Body of pancreas (tissue), 4 donors: ENCODE measurements around the gene QARS1. TPM values are rescaled to one million over a fixed set of nuclear protein-coding genes. Genes with fewer than 3 reads are reported as not detected.

ENCODE experiments used
- ATAC-seq: fragments of 150-250 bp; one replicate; pipeline ENCODE4 v1.9.1; 2016
- DNase-seq, 4 donors: peaks; one replicate each; pipeline ENCODE4 v3.0.0-alpha.2; 2019
- H3K27ac ChIP-seq, 4 donors: fragments of 200-600 bp; sonication (generic); 1 replicate in 3 of 4; 2 replicates in 1 of 4; pipeline versions ENCODE4 v1.5.1 to v1.6.1; 2016 to 2019; ENCODE audit warnings: mild to moderate bottlenecking in 1 of 4, mixed read lengths in 1 of 4, moderate library complexity in 1 of 4
- H3K27me3 ChIP-seq, 2 donors: fragments of 200-600 bp; sonication (generic); one replicate each; pipeline ENCODE4 v1.6.0; 2016; ENCODE audit warnings: mild to moderate bottlenecking in 1 of 2
- H3K36me3 ChIP-seq, 2 donors: fragments of 200-600 bp; sonication (generic); replicated peaks in 1 of 2; 2 replicates each; pipeline ENCODE4 v1.5.1; 2016; ENCODE audit warnings: low read depth in 2 of 2; ENCODE audit not compliant: insufficient read depth in 1 of 2
- H3K4me1 ChIP-seq: fragments of 200-600 bp; sonication (generic); one replicate; pipeline ENCODE4 v1.6.0; 2016
- H3K4me3 ChIP-seq, 2 donors: fragments of 200-600 bp; sonication (generic); 1 replicate in 1 of 2; 2 replicates in 1 of 2; pipeline ENCODE4 v1.5.1; 2016 to 2019
- H3K9me3 ChIP-seq, 3 donors: fragments of 200-600 bp; sonication (generic); 1 replicate in 2 of 3; 2 replicates in 1 of 3; pipeline ENCODE4 v1.5.1; 2016
- CTCF ChIP-seq, 7 experiments: fragments of 450-650 bp in 4 of 7; fragments of 200-600 bp in 3 of 7; sonication (generic) in 3 of 7; IDR thresholded peaks; one replicate each; pipeline ENCODE4 v1.5.1; 2016 to 2019; ENCODE audit warnings: antibody characterized with exemption in 7 of 7
- POLR2A ChIP-seq, 3 donors: fragments of 450-650 bp; IDR thresholded peaks; one replicate each; pipeline ENCODE4 v1.6.1; 2016; ENCODE audit warnings: antibody characterized with exemption in 3 of 3, mild to moderate bottlenecking in 2 of 3
- WGBS, 2 donors: methylation state at CpG; one replicate each; pipeline ENCODE4 v1.1.5; 2017; 5-methylcytosine and 5-hydroxymethylcytosine counted together
- intact Hi-C: fragments of 100-400 bp; cut with DNase I; formaldehyde crosslinking; loops from one replicate; pipeline ENCODE4 v1.15.1; 2023
- total RNA-seq, 2 donors: library from RNA; depleted of rRNA; stranded (reverse); fragments of >200 nt; gene quantifications; one replicate each; pipeline ENCODE4 v1.1.0, GENCODE V29; 2016

The QARS1 gene
- total RNA-seq, 2 donors from 2014 or later: 135 to 223 TPM

DNA sequence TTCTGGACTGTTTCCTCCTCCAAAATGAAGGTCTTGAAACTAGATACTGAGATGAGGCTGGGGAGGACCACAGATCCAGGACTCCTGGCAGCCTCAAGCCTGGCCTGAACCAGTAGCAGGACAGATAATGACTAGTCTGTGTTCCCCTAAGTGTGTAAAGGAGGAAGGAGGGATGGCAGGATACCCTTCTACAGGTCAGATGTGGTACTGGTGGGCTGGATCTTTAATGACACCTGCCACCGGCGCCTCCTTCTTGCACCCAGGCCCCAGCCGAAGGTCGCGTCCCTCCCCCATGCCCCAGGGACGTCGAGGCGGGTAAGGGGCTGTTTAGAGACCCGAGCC is 15.5 kb upstream of the QARS1 start:
- 2% methylated on average over 9 of the region's 9 CpGs; no CpG with 5 or more reads in 1 of the 2 donors for WGBS, 2 donors
- Histone ChIP-seq H3K36me3 (peaks cover 10 to 32% of the 10 kb centered on the region in 2 donors), H3K9me3 (no peaks in the 10 kb centered on the region), H3K4me3 (peak overlapping the region; percentile 69 to 90), H3K27ac (peak overlapping the region; percentile 72 to 92 (median 88)), H3K27me3 (no peaks in the 10 kb centered on the region), H3K4me1 (peaks cover 20% of the 10 kb centered on the region)
- intact Hi-C loops: no loop called here
- TF ChIP-seq POLR2A (IDR thresholded peaks at IDR 0.05) (no peak), CTCF (IDR thresholded peaks at IDR 0.05) (no peak)
- DNase-seq (no peak), ATAC-seq (no peak)

GRCh38 chr3:49119439-49119838 is 14.9 kb upstream of the QARS1 start:
- Histone ChIP-seq H3K4me1 (peaks cover 20% of the 10 kb centered on the region), H3K27ac (peak overlapping the region in 1 of 4 donors; percentile 90), H3K36me3 (peaks cover 10 to 37% of the 10 kb centered on the region in 2 donors), H3K4me3 (no peak overlapping the region), H3K27me3 (no peaks in the 10 kb centered on the region), H3K9me3 (no peaks in the 10 kb centered on the region)
- DNase-seq: no peak
- TF ChIP-seq POLR2A (IDR thresholded peaks at IDR 0.05) (no peak), CTCF (IDR thresholded peaks at IDR 0.05) (no peak)
- WGBS, 2 donors: 51 to 54% methylated on average over 3 of the region's 3 CpGs
- ATAC-seq: no peak
- intact Hi-C loops: no loop called here

- H3K27me3 ChIP-seq: no peaks in the 10 kb centered on the region
- DNase-seq: no peak
- H3K4me3 ChIP-seq: no peak overlapping the region
- intact Hi-C loops: no loop called here
- WGBS, 2 donors: 68 to 69% methylated on average over 10 of the region's 10 CpGs
- H3K4me1 ChIP-seq: peaks cover 20% of the 10 kb centered on the region
- peaks cover 12 to 37% of the 10 kb centered on the region in 2 donors for H3K36me3 ChIP-seq
- peak overlapping the region in 1 of 4 donors; percentile 90 for H3K27ac ChIP-seq
- no peak for ATAC-seq
- no peaks in the 10 kb centered on the region for H3K9me3 ChIP-seq
- no peak for TF ChIP-seq POLR2A (IDR thresholded peaks at IDR 0.05)
- no peak for TF ChIP-seq CTCF (IDR thresholded peaks at IDR 0.05)
These were observed 14.5 kb upstream of the QARS1 start for GRCh38 chr3:49119036-49119435.

- intact Hi-C loops: no loop called here
- Histone ChIP-seq H3K4me3 (no peak overlapping the region), H3K9me3 (no peaks in the 10 kb centered on the region), H3K4me1 (no peaks in the 10 kb centered on the region), H3K27ac (no peak overlapping the region), H3K27me3 (no peaks in the 10 kb centered on the region), H3K36me3 (peaks cover 18 to 65% of the 10 kb centered on the region in 2 donors)
- no peak for ATAC-seq
- no peak for DNase-seq
- no peak for TF ChIP-seq POLR2A (IDR thresholded peaks at IDR 0.05)
- no peak for TF ChIP-seq CTCF (IDR thresholded peaks at IDR 0.05)
- 88 to 90% methylated on average over 14 of the region's 14 CpGs for WGBS, 2 donors
These were observed 7.7 kb upstream of the QARS1 start for GRCh38 chr3:49112262-49112661.

GRCh38 chr3:49111347-49111746 is 6.8 kb upstream of the QARS1 start:
- Histone ChIP-seq H3K4me1 (no peaks in the 10 kb centered on the region), H3K4me3 (no peak overlapping the region), H3K36me3 (peaks cover 10 to 57% of the 10 kb centered on the region in 2 donors), H3K27me3 (no peaks in the 10 kb centered on the region), H3K9me3 (no peaks in the 10 kb centered on the region), H3K27ac (no peak overlapping the region)
- DNase-seq (no peak), ATAC-seq (no peak)
- TF ChIP-seq POLR2A (IDR thresholded peaks at IDR 0.05) (no peak), CTCF (IDR thresholded peaks at IDR 0.05) (no peak)
- intact Hi-C loops: no loop called here
- WGBS, 2 donors: 73% methylated on average over 6 of the region's 6 CpGs; no CpG with 5 or more reads in 1 of the 2 donors
